SK-N-SH (cell line): ENCODE data around the gene TMA7. TPM values are rescaled to one million over a fixed set of nuclear protein-coding genes. Genes with fewer than 3 reads are reported as not detected.

ENCODE experiments used
- CTCF ChIA-PET: fragments of 300-600, 350-600 bp; formaldehyde crosslinking; extraction: SDS; loops from one replicate; lab custom pipeline; 2021; lab: Yijun Ruan, JAX
- POLR2A ChIA-PET: fragments of 350-600 bp; sonication (Branson Sonifier 250); formaldehyde crosslinking; extraction: SDS; loops from one replicate; lab custom pipeline; 2020; ENCODE audit warnings: antibody characterized with exemption, inconsistent platforms; lab: Yijun Ruan, JAX
- DNase-seq: peaks from one replicate; pipeline ENCODE4 v3.0.0; 2012
- H2AFZ ChIP-seq: fragments of 200-600 bp; sonication (generic); 2 replicates; pipeline ENCODE4 v1.8.1; 2016; ENCODE audit warnings: antibody characterized with exemption, mild to moderate bottlenecking, low read depth
- H3F3A ChIP-seq: fragments of 200-600 bp; sonication (generic); replicated peaks from 2 replicates; pipeline ENCODE3; 2016; ENCODE audit warnings: antibody characterized with exemption, mild to moderate bottlenecking; ENCODE audit not compliant: insufficient read depth
- H3K27ac ChIP-seq, 2 experiments: fragments of 200-500 bp in 1 of 2; fragments of 200-600 bp in 1 of 2; sonication (Bioruptor generic) in 1 of 2; sonication (generic), shearing (Covaris generic) in 1 of 2; 2 replicates each; pipeline versions ENCODE4 v1.5.1 to v1.6.1; 2014 to 2016; ENCODE audit warnings: low read depth in 2 of 2, inconsistent platforms in 1 of 2, low read length in 1 of 2, mild to moderate bottlenecking in 1 of 2, mixed read lengths in 1 of 2
- H3K27me3 ChIP-seq: fragments of 200-600 bp; sonication (generic), shearing (Covaris generic); 2 replicates; pipeline ENCODE4 v1.6.1; 2016; ENCODE audit warnings: mixed run types; ENCODE audit not compliant: insufficient read depth
- H3K36me3 ChIP-seq, 2 experiments: fragments of 200-500 bp in 1 of 2; fragments of 200-600 bp in 1 of 2; sonication (Bioruptor generic) in 1 of 2; sonication (generic) in 1 of 2; replicated peaks in 1 of 2; 2 replicates each; pipeline versions ENCODE3 to v1.5.1; 2014 to 2016; ENCODE audit warnings: low read length in 1 of 2, mild to moderate bottlenecking in 1 of 2; ENCODE audit not compliant: insufficient read depth in 2 of 2, control insufficient read depth in 1 of 2
- H3K4me1 ChIP-seq, 2 experiments: fragments of 200-500 bp in 1 of 2; fragments of 200-600 bp in 1 of 2; sonication (Bioruptor generic) in 1 of 2; sonication (generic), shearing (Covaris generic) in 1 of 2; 2 replicates each; pipeline versions ENCODE4 v1.5.1 to v1.6.1; 2014 to 2016; ENCODE audit warnings: low read depth in 1 of 2, low read length in 1 of 2, mixed run types in 1 of 2; ENCODE audit not compliant: insufficient read depth in 2 of 2, control insufficient read depth in 1 of 2
- H3K4me2 ChIP-seq: fragments of 200-600 bp; sonication (generic), shearing (Covaris generic); 2 replicates; pipeline ENCODE4 v1.6.1; 2017; ENCODE audit warnings: mixed run types
- H3K4me3 ChIP-seq, 2 experiments: fragments of 200-500 bp in 1 of 2; fragments of 200-600 bp in 1 of 2; sonication (Bioruptor generic) in 1 of 2; sonication (generic), shearing (Covaris generic) in 1 of 2; 2 replicates each; pipeline versions ENCODE4 v1.5.1 to v1.8.1; 2014 to 2016; ENCODE audit warnings: low read depth in 2 of 2, inconsistent platforms in 1 of 2, low read length in 1 of 2, mild to moderate bottlenecking in 1 of 2, mixed read lengths in 1 of 2, moderate library complexity in 1 of 2
- H3K79me2 ChIP-seq: fragments of 200-600 bp; sonication (generic); 2 replicates; pipeline ENCODE4 v1.8.1; 2017; ENCODE audit warnings: mild to moderate bottlenecking; ENCODE audit not compliant: insufficient read depth
- H3K9ac ChIP-seq: fragments of 200-600 bp; sonication (generic); 2 replicates; pipeline ENCODE4 v1.6.1; 2017; ENCODE audit warnings: mixed run types
- H3K9me2 ChIP-seq: fragments of 200-600 bp; sonication (generic); 2 replicates; pipeline ENCODE4 v1.6.1; 2017; ENCODE audit warnings: mixed run types
- H3K9me3 ChIP-seq: fragments of 200-600 bp; sonication (generic); 2 replicates; pipeline ENCODE4 v1.6.1; 2017; ENCODE audit warnings: mixed run types, mild to moderate bottlenecking, moderate library complexity
- H4K20me1 ChIP-seq: fragments of 200-600 bp; sonication (generic); 2 replicates; pipeline ENCODE4 v1.6.1; 2017; ENCODE audit warnings: mild to moderate bottlenecking, mixed run types; ENCODE audit not compliant: insufficient read depth
- CHD2 ChIP-seq: fragments of 150-350 bp; IDR thresholded peaks from 2 replicates; pipeline ENCODE4 v1.6.1; 2018; ENCODE audit warnings: low read length; ENCODE audit not compliant: partially characterized antibody
- CTCF ChIP-seq: fragments of 200-600 bp; sonication (generic); IDR thresholded peaks from 2 replicates; pipeline ENCODE4 v1.6.1; 2017; ENCODE audit warnings: antibody characterized with exemption, mild to moderate bottlenecking, moderate library complexity
- IRF3 ChIP-seq: fragments of 150-350 bp; IDR thresholded peaks from 2 replicates; pipeline ENCODE4 v1.6.1; 2016; ENCODE audit warnings: mild to moderate bottlenecking, low read depth, low read length
- JUND ChIP-seq: IDR thresholded peaks from 2 replicates; pipeline ENCODE4 v1.4.0; 2012
- MAX ChIP-seq: IDR thresholded peaks from 2 replicates; pipeline ENCODE4 v1.4.0; 2012; ENCODE audit warnings: low read depth
- NFIC ChIP-seq: IDR thresholded peaks from 2 replicates; pipeline ENCODE4 v1.4.0; 2012; ENCODE audit warnings: borderline replicate concordance
- NRF1 ChIP-seq: IDR thresholded peaks from 2 replicates; pipeline ENCODE4 v1.6.1; 2012; ENCODE audit warnings: low read depth, mild to moderate bottlenecking, low read length
- RAD21 ChIP-seq: IDR thresholded peaks from 2 replicates; pipeline ENCODE4 v1.6.1; 2012; ENCODE audit warnings: mild to moderate bottlenecking, low read length
- RFX5 ChIP-seq: IDR thresholded peaks from 2 replicates; pipeline ENCODE4 v1.6.1; 2012; ENCODE audit warnings: mild to moderate bottlenecking, improper control_type of control experiment, low read length
- SMC3 ChIP-seq: IDR thresholded peaks from 2 replicates; pipeline ENCODE4 v1.6.1; 2012; ENCODE audit warnings: low read depth, low read length, improper control_type of control experiment
- USF1 ChIP-seq: IDR thresholded peaks from 2 replicates; pipeline ENCODE4 v1.4.0; 2012; ENCODE audit warnings: low read depth, borderline replicate concordance
- ZBTB33 ChIP-seq: IDR thresholded peaks from 2 replicates; pipeline ENCODE4 v1.4.0; 2012; ENCODE audit warnings: low read depth, borderline replicate concordance
- WGBS: methylation state at CpG from one replicate; pipeline ENCODE4 v1.1.6; 2017; ENCODE audit warnings: low lambda C conversion rate; 5-methylcytosine and 5-hydroxymethylcytosine counted together
- polyA plus RNA-seq, 3 experiments: library from polyadenylated mRNA; depleted of rRNA; stranded (reverse); fragments of >200 nt; gene quantifications; 2 replicates each; pipeline ENCODE4 v1.2.3, GENCODE V29; 2012

The TMA7 gene
- polyA plus RNA-seq, 1 of the 3 experiments (the other 2 are of a cell fraction) = 438 TPM

- Histone ChIP-seq H3K27me3 (no peaks in the 10 kb centered on the region), H3K4me1 (peaks cover 0 to 15% of the 10 kb centered on the region in 2 experiments; a peak in 1 of 4 replicates), H3K9ac (no peak overlapping the region), H2AFZ (no peak overlapping the region), H3K9me2 (no peaks in the 10 kb centered on the region), H3K27ac (no peak overlapping the region), H3K9me3 (no peaks in the 10 kb centered on the region), H3K79me2 (peaks cover 22% of the 10 kb centered on the region), H3K4me2 (no peak overlapping the region), H3F3A (no peaks in the 10 kb centered on the region), H4K20me1 (0 out of 2 replicates have a peak, but pooled peaks cover 5% of the 10 kb centered on the region), H3K4me3 (peak overlapping the region in 1 of 2 experiments; percentile 43; a peak in 1 of 4 replicates), H3K36me3 (peaks cover 4 to 25% of the 10 kb centered on the region in 2 experiments)
- 42% methylated on average over 6 of the region's 7 CpGs for WGBS
- CTCF ChIA-PET = interaction anchor here (0.6 to 13.2 kb wide), 95 partner anchors 12 to 1059 kb away, joined by 3 to 399 read pairs (median 6); partner anchors contain the start of genes ATRIP, CAMP, CDC25A and FBXW12
- POLR2A ChIA-PET = interaction anchor here (0.6 to 1.6 kb wide), 5 partner anchors 11 to 241 kb away, joined by 3 to 8 read pairs (median 4); no protein-coding TSS in a partner anchor
- DNase-seq = peak; percentile 86
- TF ChIP-seq CTCF = peak; percentile 100
- TF ChIP-seq IRF3 = no peak
- TF ChIP-seq RFX5 = 0 out of 2 replicates have a peak, but pooled peaks have one; percentile 43
- peak; percentile 52; the same call in 1 of the 2 replicates for TF ChIP-seq MAX
- TF ChIP-seq USF1 = peak; percentile 9; the same call in 1 of the 2 replicates
- TF ChIP-seq NFIC = no peak
- peak; percentile 48 for TF ChIP-seq CHD2
- TF ChIP-seq ZBTB33 = no peak
- TF ChIP-seq NRF1 = 0 out of 2 replicates have a peak, but pooled peaks have one; percentile 28
- peak; percentile 100 for TF ChIP-seq SMC3
- no peak for TF ChIP-seq JUND
- TF ChIP-seq RAD21 = peak; percentile 96
Measured at GRCh38 chr3:48435774-48436476, 4.1 kb upstream of the TMA7 start.
